Measurements from ENCODE around the gene KIF22. TPM values are rescaled to one million over a fixed set of nuclear protein-coding genes. Genes with fewer than 3 reads are reported as not detected.

Gene KIF22
- total and polyA plus RNA-seq, 9 of the 15 experiments (the other 6 are each of a cell fraction or from before 2014, with no cell fraction given): 8.7 to 232 (median 131) TPM

GRCh38 chr16:29815793-29816693 is 25.5 kb downstream of the KIF22 start, which contains the start of gene PAGR1 (continued):
- TF ChIP-seq, protein P1, sequence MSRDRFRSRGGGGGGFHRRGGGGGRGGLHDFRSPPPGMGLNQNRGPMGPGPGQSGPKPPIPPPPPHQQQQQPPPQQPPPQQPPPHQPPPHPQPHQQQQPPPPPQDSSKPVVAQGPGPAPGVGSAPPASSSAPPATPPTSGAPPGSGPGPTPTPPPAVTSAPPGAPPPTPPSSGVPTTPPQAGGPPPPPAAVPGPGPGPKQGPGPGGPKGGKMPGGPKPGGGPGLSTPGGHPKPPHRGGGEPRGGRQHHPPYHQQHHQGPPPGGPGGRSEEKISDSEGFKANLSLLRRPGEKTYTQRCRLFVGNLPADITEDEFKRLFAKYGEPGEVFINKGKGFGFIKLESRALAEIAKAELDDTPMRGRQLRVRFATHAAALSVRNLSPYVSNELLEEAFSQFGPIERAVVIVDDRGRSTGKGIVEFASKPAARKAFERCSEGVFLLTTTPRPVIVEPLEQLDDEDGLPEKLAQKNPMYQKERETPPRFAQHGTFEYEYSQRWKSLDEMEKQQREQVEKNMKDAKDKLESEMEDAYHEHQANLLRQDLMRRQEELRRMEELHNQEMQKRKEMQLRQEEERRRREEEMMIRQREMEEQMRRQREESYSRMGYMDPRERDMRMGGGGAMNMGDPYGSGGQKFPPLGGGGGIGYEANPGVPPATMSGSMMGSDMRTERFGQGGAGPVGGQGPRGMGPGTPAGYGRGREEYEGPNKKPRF (IDR thresholded peaks at IDR 0.05; ENCODE audit: low read depth, low read length): no peak
- TF ChIP-seq SRSF9 (IDR thresholded peaks at IDR 0.05; ENCODE audit: borderline replicate concordance, low read depth, low read length) (no peak), ZNF140 (CRISPR knock-in tag; IDR thresholded peaks at IDR 0.05) (no peak), HDAC1 (IDR thresholded peaks at IDR 0.05) (no peak; a peak in 1 of 4 replicates), YY1 (IDR thresholded peaks at IDR 0.05; ENCODE audit: borderline replicate concordance in 1 of 3, control insufficient read depth in 1 of 3, extremely low read depth in 1 of 3, insufficient read depth in 3 of 3, insufficient read length in 1 of 3, insufficient replicate concordance in 2 of 3, low read depth in 1 of 3, low read length in 2 of 3) (peak; percentile 99 to 100 (median 100)), ZNF165 (CRISPR knock-in tag; IDR thresholded peaks at IDR 0.05; ENCODE audit: borderline replicate concordance) (no peak), TCFL5 (CRISPR knock-in tag; conservative IDR thresholded peaks at IDR 0.05) (no peak), DMBX1 (CRISPR knock-in tag; IDR thresholded peaks at IDR 0.05; ENCODE audit: borderline replicate concordance) (peak; percentile 33; the same call in 1 of the 2 replicates), ZNF347 (CRISPR knock-in tag; IDR thresholded peaks at IDR 0.05; ENCODE audit: low read depth) (no peak), ILF3 (IDR thresholded peaks at IDR 0.05; ENCODE audit: borderline replicate concordance) (no peak), ZNF133 (CRISPR knock-in tag; IDR thresholded peaks at IDR 0.05) (peak; percentile 70; the same call in 1 of the 2 replicates), ZKSCAN1 (IDR thresholded peaks at IDR 0.05; ENCODE audit: low read depth, low read length) (no peak), HEY1 (CRISPR knock-in tag; IDR thresholded peaks at IDR 0.05; ENCODE audit: borderline replicate concordance) (no peak), HDAC6 (IDR thresholded peaks at IDR 0.05; ENCODE audit: low read depth, low read length) (no peak), NONO (IDR thresholded peaks at IDR 0.05; ENCODE audit: low read depth in 2 of 2, low read length in 1 of 2) (peak in 1 of 2 experiments; percentile 58; a peak in 1 of 4 replicates), KLF6 (CRISPR knock-in tag; IDR thresholded peaks at IDR 0.05; ENCODE audit: borderline replicate concordance) (peak; percentile 74; the same call in 1 of the 2 replicates), POLR3A (IDR thresholded peaks at IDR 0.05; ENCODE audit: borderline replicate concordance, extremely low read depth, insufficient read depth, insufficient read length) (no peak), TARDBP (IDR thresholded peaks at IDR 0.05) (0 out of 2 replicates have a peak, but pooled peaks have one; percentile 74), ZNF561 (CRISPR knock-in tag; conservative IDR thresholded peaks at IDR 0.05) (0 out of 2 replicates have a peak, but pooled peaks have one; percentile 41)
- TF ChIP-seq, protein P2, sequence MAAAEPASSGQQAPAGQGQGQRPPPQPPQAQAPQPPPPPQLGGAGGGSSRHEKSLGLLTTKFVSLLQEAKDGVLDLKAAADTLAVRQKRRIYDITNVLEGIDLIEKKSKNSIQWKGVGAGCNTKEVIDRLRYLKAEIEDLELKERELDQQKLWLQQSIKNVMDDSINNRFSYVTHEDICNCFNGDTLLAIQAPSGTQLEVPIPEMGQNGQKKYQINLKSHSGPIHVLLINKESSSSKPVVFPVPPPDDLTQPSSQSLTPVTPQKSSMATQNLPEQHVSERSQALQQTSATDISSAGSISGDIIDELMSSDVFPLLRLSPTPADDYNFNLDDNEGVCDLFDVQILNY (CRISPR knock-in tag; IDR thresholded peaks at IDR 0.05): 0 out of 2 replicates have a peak, but pooled peaks have one; percentile 19
- TF ChIP-seq, protein P3, sequence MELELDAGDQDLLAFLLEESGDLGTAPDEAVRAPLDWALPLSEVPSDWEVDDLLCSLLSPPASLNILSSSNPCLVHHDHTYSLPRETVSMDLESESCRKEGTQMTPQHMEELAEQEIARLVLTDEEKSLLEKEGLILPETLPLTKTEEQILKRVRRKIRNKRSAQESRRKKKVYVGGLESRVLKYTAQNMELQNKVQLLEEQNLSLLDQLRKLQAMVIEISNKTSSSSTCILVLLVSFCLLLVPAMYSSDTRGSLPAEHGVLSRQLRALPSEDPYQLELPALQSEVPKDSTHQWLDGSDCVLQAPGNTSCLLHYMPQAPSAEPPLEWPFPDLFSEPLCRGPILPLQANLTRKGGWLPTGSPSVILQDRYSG (tag; conservative IDR thresholded peaks at IDR 0.05; ENCODE audit: low read depth): no peak; the same call in 1 of the 2 replicates

Measured in K562 (cell line).